ENCODE data around the gene KCNQ1.

DNA sequence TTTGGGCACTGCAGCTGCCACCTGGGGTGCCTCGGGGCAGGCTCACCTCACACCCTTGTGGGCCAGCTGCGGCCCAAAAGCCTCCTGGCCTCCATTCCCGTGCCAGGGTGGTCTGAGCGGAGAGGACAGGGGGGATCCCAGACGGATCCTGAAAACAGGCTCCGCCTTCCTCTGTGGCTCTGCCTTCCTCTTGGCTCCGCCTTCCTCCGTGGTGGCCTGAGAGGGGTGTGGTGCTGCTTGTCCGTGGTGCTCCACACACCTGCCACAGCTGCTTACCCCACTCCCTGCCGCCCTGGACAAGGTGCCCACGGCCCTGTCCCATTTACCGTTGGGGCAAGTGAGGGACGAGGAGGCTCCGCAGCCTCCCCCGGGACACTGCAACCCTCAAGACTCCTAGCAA lies 278.1 kb downstream of the KCNQ1 start:
- TF ChIP-seq POLR2A (IDR thresholded peaks at IDR 0.05) = no peak
- no peak for TF ChIP-seq CTCF (IDR thresholded peaks at IDR 0.05)

Measured in body of pancreas (tissue), 4 donors.